Cardiac muscle cell (in vitro differentiated cells and primary cell): Measurements from ENCODE around the gene COPS9. TPM values are rescaled to one million over a fixed set of nuclear protein-coding genes. Genes with fewer than 3 reads are reported as not detected.
A peak's percentile ranks its signal among the peaks of the same experiment; 100 is the strongest.

Experiments
- DNase-seq, 2 donors: peaks; one replicate each; pipeline versions ENCODE4 v3.0.0 to v3.0.0-alpha.2; 2010 to 2017; ENCODE audit warnings: low read depth in 1 of 2, low spot score in 1 of 2
- H3K27ac ChIP-seq: fragments of 200-600 bp; sonication (generic); 2 replicates; pipeline ENCODE4 v1.5.1; 2016
- H3K27me3 ChIP-seq: fragments of 200-600 bp; sonication (generic); 2 replicates; pipeline ENCODE4 v1.6.0; 2016; ENCODE audit warnings: control low read depth
- H3K36me3 ChIP-seq: fragments of 200-600 bp; sonication (generic); 2 replicates; pipeline ENCODE4 v1.5.1; 2016; ENCODE audit warnings: control low read depth
- H3K4me1 ChIP-seq: fragments of 200-600 bp; sonication (generic); 2 replicates; pipeline ENCODE4 v1.8.1; 2017; ENCODE audit warnings: low read depth, mild to moderate bottlenecking, mixed run types
- H3K4me3 ChIP-seq: fragments of 200-600 bp; sonication (generic); 2 replicates; pipeline ENCODE4 v1.5.1; 2016; ENCODE audit warnings: mild to moderate bottlenecking
- H3K9me3 ChIP-seq: fragments of 200-600 bp; sonication (generic); 2 replicates; pipeline ENCODE4 v1.5.1; 2017; ENCODE audit warnings: low read depth, mild to moderate bottlenecking, control low read depth
- CTCF ChIP-seq: IDR thresholded peaks from 2 replicates; pipeline ENCODE4 v1.5.1; 2012; ENCODE audit warnings: low read depth, mild to moderate bottlenecking, low read length
- polyA plus RNA-seq: library from polyadenylated mRNA; unstranded; fragments of >200 nt; fragmentation: Nextera tagmentation; extraction: Ambion mirVana; gene quantifications from 2 replicates; pipeline ENCODE4 v1.2.1, GENCODE V29; 2016
- total RNA-seq: library from RNA; depleted of rRNA; stranded (reverse); fragments of >200 nt; gene quantifications from 2 replicates; pipeline ENCODE4 v1.2.3, GENCODE V29; 2016

The COPS9 gene
- total RNA-seq (111 and 159 TPM in 2 replicates), polyA plus RNA-seq (210 and 321 TPM in 2 replicates)

DNA sequence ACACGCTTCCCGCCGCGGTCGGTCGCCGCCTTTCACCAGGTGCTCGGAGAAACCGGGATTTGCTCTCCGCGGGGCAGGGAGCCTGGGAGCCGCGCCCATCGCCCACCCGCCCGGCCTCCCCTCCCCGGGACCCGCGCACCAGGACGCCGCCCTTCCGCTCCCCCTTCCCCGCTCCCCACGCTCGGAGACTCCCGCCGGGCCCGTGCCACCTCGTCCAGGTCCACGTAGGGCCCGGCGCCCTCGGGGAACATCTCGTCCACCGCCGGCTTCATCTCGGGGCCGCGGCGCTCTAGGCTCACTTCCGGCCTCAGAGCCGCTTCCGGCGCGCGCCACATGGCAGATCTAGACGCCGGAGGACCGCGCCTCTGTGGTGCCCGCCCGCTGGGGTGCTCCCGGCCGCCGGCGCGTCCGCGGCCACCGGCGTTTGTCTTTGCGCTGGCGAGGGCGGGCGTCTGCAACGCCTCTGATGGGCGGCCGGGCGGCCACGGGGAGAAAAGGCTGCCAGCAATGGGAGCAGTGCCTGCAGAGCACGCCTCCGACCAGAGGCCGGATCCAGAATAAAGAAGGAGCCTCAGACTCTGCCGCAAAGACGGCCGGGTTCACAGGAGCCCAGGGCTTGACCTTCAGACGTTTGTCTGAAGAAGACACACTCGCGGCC lies at the start of gene COPS9:
Gene COPS9 (minus strand): TSS at position 293 of the 658 bp plus-strand sequence. CDS start 21 bp downstream, at position 272.
- Histone ChIP-seq H3K4me3 (peak within 1 kb of the TSS; percentile 89), H3K4me1 (peaks cover 7% of the 10 kb centered on the region), H3K36me3 (peaks cover 10% of the 10 kb centered on the region), H3K9me3 (no peaks in the 10 kb centered on the region), H3K27me3 (no peaks in the 10 kb centered on the region), H3K27ac (no peak within 1 kb of the TSS)
- TF ChIP-seq CTCF, result no peak
- DNase-seq, result peak; percentile 93

DNA sequence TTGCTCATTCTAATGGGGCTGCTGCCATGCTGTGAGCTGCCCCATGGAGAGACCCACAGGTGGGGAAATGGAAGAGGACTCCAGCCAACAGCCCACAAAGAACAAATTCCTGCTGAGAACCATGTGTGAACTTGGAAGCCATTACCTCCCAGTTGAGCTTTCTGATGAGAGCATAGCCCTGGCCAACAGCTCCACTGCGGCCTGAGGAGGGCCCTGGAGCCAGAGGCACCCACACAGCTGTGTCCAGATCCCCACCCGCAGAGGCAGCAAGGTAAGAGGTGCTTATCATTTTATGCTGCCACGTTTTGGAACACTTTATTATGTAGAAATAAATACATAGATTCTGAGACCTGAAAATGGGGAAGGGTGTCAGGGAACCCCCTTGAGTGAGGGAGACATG lies 48.6 kb upstream of the COPS9 start:
- H3K27me3 ChIP-seq, result no peaks in the 10 kb centered on the region
- H3K27ac ChIP-seq, result no peak overlapping the region
- no peak overlapping the region for H3K4me3 ChIP-seq
- H3K9me3 ChIP-seq, result no peaks in the 10 kb centered on the region
- H3K36me3 ChIP-seq, result no peaks in the 10 kb centered on the region
- no peak for DNase-seq
- TF ChIP-seq CTCF, result no peak
- H3K4me1 ChIP-seq, result no peaks in the 10 kb centered on the region

- Histone ChIP-seq H3K4me3 (no peak overlapping the region), H3K27me3 (no peaks in the 10 kb centered on the region), H3K27ac (no peak overlapping the region), H3K36me3 (no peaks in the 10 kb centered on the region), H3K9me3 (no peaks in the 10 kb centered on the region), H3K4me1 (no peaks in the 10 kb centered on the region)
- no peak for DNase-seq
- no peak for TF ChIP-seq CTCF
These were observed 47.9 kb upstream of the COPS9 start for GRCh38 chr2:240183875-240184590.

GRCh38 chr2:240183006-240183874 lies 47.1 kb upstream of the COPS9 start:
- H3K4me3 ChIP-seq, result no peak overlapping the region
- H3K36me3 ChIP-seq, result no peaks in the 10 kb centered on the region
- no peak for TF ChIP-seq CTCF
- no peaks in the 10 kb centered on the region for H3K27me3 ChIP-seq
- no peaks in the 10 kb centered on the region for H3K4me1 ChIP-seq
- DNase-seq, result no peak
- H3K9me3 ChIP-seq, result no peaks in the 10 kb centered on the region
- H3K27ac ChIP-seq, result no peak overlapping the region

DNA sequence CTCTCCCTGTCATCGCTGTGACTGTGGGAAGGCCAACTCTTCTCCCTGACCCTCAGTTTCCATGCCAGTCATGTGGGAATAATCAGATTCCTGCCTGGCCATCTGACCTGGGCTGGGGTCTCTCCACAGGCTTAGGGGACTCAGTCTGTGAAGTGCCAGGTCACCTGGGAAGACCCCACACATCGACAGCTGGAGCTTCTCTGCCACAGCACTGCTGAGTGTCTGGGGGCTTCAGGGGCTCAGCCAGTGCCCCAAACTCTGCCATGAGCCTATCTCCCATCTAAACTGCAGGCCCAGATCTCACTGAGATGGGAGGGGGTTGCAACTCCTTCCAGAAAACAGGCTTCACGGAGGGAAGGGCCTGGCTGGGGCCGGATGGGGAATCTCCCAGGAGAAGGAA lies 46.4 kb upstream of the COPS9 start:
- Histone ChIP-seq H3K36me3 (no peaks in the 10 kb centered on the region), H3K4me1 (no peaks in the 10 kb centered on the region), H3K9me3 (no peaks in the 10 kb centered on the region), H3K4me3 (no peak overlapping the region), H3K27ac (no peak overlapping the region), H3K27me3 (no peaks in the 10 kb centered on the region)
- no peak for TF ChIP-seq CTCF
- DNase-seq, result no peak
